Measurements from ENCODE around the gene KDM3A. TPM values are rescaled to one million over a fixed set of nuclear protein-coding genes. Genes with fewer than 3 reads are reported as not detected.

KDM3A gene
- polyA plus RNA-seq, 1 of the 3 experiments (the other 2 are of a cell fraction) = 13.7 TPM

GRCh38 chr2:86454238-86454637 is 13.1 kb downstream of the KDM3A start:
- H3K27me3 ChIP-seq (ENCODE audit: insufficient read depth) = no peaks in the 10 kb centered on the region
- H3K4me1 ChIP-seq (ENCODE audit: control insufficient read depth in 1 of 2, insufficient read depth in 2 of 2, low read depth in 1 of 2, low read length in 1 of 2) = peaks cover 5 to 9% of the 10 kb centered on the region in 2 experiments
- peaks cover 55% of the 10 kb centered on the region for H3K79me2 ChIP-seq (ENCODE audit: insufficient read depth)
- H3K9me2 ChIP-seq = no peaks in the 10 kb centered on the region
- H4K20me1 ChIP-seq (ENCODE audit: insufficient read depth) = peaks cover 29% of the 10 kb centered on the region
- CTCF ChIA-PET = interaction anchor here (1.0 kb wide), 1 partner anchor 66 kb away, joined by 3 read pairs; no protein-coding TSS in a partner anchor
- TF ChIP-seq GATA2 (CRISPR knock-in tag; IDR thresholded peaks at IDR 0.05) = no peak
- TF ChIP-seq, protein P1, sequence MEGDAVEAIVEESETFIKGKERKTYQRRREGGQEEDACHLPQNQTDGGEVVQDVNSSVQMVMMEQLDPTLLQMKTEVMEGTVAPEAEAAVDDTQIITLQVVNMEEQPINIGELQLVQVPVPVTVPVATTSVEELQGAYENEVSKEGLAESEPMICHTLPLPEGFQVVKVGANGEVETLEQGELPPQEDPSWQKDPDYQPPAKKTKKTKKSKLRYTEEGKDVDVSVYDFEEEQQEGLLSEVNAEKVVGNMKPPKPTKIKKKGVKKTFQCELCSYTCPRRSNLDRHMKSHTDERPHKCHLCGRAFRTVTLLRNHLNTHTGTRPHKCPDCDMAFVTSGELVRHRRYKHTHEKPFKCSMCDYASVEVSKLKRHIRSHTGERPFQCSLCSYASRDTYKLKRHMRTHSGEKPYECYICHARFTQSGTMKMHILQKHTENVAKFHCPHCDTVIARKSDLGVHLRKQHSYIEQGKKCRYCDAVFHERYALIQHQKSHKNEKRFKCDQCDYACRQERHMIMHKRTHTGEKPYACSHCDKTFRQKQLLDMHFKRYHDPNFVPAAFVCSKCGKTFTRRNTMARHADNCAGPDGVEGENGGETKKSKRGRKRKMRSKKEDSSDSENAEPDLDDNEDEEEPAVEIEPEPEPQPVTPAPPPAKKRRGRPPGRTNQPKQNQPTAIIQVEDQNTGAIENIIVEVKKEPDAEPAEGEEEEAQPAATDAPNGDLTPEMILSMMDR (IDR thresholded peaks at IDR 0.05) = no peak
- no peak for TF ChIP-seq NRF1 (IDR thresholded peaks at IDR 0.05; ENCODE audit: low read depth, low read length)
- TF ChIP-seq ELF1 (IDR thresholded peaks at IDR 0.05) = no peak
- TF ChIP-seq NFIC (IDR thresholded peaks at IDR 0.05; ENCODE audit: borderline replicate concordance) = no peak
- TF ChIP-seq SMC3 (IDR thresholded peaks at IDR 0.05; ENCODE audit: low read depth, low read length) = no peak
- TF ChIP-seq, protein P2, sequence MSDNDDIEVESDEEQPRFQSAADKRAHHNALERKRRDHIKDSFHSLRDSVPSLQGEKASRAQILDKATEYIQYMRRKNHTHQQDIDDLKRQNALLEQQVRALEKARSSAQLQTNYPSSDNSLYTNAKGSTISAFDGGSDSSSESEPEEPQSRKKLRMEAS (IDR thresholded peaks at IDR 0.05; ENCODE audit: low read depth) = no peak
- no peak for TF ChIP-seq RAD21 (IDR thresholded peaks at IDR 0.05; ENCODE audit: low read length)
- no peak for TF ChIP-seq TCF12 (IDR thresholded peaks at IDR 0.05)
- TF ChIP-seq, protein P3, sequence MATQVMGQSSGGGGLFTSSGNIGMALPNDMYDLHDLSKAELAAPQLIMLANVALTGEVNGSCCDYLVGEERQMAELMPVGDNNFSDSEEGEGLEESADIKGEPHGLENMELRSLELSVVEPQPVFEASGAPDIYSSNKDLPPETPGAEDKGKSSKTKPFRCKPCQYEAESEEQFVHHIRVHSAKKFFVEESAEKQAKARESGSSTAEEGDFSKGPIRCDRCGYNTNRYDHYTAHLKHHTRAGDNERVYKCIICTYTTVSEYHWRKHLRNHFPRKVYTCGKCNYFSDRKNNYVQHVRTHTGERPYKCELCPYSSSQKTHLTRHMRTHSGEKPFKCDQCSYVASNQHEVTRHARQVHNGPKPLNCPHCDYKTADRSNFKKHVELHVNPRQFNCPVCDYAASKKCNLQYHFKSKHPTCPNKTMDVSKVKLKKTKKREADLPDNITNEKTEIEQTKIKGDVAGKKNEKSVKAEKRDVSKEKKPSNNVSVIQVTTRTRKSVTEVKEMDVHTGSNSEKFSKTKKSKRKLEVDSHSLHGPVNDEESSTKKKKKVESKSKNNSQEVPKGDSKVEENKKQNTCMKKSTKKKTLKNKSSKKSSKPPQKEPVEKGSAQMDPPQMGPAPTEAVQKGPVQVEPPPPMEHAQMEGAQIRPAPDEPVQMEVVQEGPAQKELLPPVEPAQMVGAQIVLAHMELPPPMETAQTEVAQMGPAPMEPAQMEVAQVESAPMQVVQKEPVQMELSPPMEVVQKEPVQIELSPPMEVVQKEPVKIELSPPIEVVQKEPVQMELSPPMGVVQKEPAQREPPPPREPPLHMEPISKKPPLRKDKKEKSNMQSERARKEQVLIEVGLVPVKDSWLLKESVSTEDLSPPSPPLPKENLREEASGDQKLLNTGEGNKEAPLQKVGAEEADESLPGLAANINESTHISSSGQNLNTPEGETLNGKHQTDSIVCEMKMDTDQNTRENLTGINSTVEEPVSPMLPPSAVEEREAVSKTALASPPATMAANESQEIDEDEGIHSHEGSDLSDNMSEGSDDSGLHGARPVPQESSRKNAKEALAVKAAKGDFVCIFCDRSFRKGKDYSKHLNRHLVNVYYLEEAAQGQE (IDR thresholded peaks at IDR 0.05; ENCODE audit: low read depth, low read length) = no peak
- TF ChIP-seq RFX5 (IDR thresholded peaks at IDR 0.05; ENCODE audit: low read length) = no peak
- TF ChIP-seq, protein P4, sequence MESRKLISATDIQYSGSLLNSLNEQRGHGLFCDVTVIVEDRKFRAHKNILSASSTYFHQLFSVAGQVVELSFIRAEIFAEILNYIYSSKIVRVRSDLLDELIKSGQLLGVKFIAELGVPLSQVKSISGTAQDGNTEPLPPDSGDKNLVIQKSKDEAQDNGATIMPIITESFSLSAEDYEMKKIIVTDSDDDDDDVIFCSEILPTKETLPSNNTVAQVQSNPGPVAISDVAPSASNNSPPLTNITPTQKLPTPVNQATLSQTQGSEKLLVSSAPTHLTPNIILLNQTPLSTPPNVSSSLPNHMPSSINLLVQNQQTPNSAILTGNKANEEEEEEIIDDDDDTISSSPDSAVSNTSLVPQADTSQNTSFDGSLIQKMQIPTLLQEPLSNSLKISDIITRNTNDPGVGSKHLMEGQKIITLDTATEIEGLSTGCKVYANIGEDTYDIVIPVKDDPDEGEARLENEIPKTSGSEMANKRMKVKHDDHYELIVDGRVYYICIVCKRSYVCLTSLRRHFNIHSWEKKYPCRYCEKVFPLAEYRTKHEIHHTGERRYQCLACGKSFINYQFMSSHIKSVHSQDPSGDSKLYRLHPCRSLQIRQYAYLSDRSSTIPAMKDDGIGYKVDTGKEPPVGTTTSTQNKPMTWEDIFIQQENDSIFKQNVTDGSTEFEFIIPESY (IDR thresholded peaks at IDR 0.05; ENCODE audit: borderline replicate concordance, low read depth) = no peak
- no peak for TF ChIP-seq SIN3A (IDR thresholded peaks at IDR 0.05; ENCODE audit: borderline replicate concordance, low read depth, low read length)
- TF ChIP-seq FOXM1 (IDR thresholded peaks at IDR 0.05; ENCODE audit: low read depth) = no peak
- no peak for TF ChIP-seq MXI1 (IDR thresholded peaks at IDR 0.05; ENCODE audit: low read depth, low read length)
- TF ChIP-seq USF2 (IDR thresholded peaks at IDR 0.05; ENCODE audit: borderline replicate concordance, low read depth, low read length) = no peak
- TF ChIP-seq TAF1 (IDR thresholded peaks at IDR 0.05; ENCODE audit: borderline replicate concordance, low read depth, low read length) = no peak
- TF ChIP-seq FOSL2 (IDR thresholded peaks at IDR 0.05; ENCODE audit: borderline replicate concordance, low read depth) = no peak
- H3K27ac ChIP-seq (ENCODE audit: low read depth in 2 of 2, low read length in 1 of 2) = peak overlapping the region in 1 of 2 experiments; percentile 16; a peak in 1 of 4 replicates
- no peak overlapping the region for H2AFZ ChIP-seq (ENCODE audit: low read depth)
- no peaks in the 10 kb centered on the region for H3K9me3 ChIP-seq
- H3F3A ChIP-seq (replicated peaks; ENCODE audit: insufficient read depth) = no peaks in the 10 kb centered on the region
- H3K4me3 ChIP-seq (ENCODE audit: low read depth in 2 of 2, low read length in 1 of 2) = no peak overlapping the region
- H3K4me2 ChIP-seq = no peak overlapping the region
- no peak overlapping the region for H3K9ac ChIP-seq
- POLR2A ChIA-PET = interaction anchor here (0.8 to 1.4 kb wide), 2 partner anchors 11 to 13 kb away, joined by 3 read pairs; partner anchors contain the start of gene KDM3A
- peaks cover 87 to 88% of the 10 kb centered on the region in 2 experiments for H3K36me3 ChIP-seq (replicated peaks in 1 of 2; ENCODE audit: control insufficient read depth in 1 of 2, insufficient read depth in 2 of 2, low read length in 1 of 2)
- no peak for DNase-seq
